HL-60/S4 treated with phorbol 12-myristate 13-acetate at 8.2 ng/mL for 4 days and 3 days (cell line): ENCODE measurements around the gene SERPINB3.
"Not testable (repeated sequence)": the region's sequence is repeated elsewhere in the genome, so short reads cannot be mapped to it uniquely, and the experiment has no call there.

Experiments
- in situ Hi-C: fragments of 300-500 bp; cut with MboI; formaldehyde crosslinking; loops from 2 replicates; pipeline ENCODE4 v1.15.0; 2022; ENCODE audit warnings: low sequenced_read_pairs

Gene SERPINB3

DNA sequence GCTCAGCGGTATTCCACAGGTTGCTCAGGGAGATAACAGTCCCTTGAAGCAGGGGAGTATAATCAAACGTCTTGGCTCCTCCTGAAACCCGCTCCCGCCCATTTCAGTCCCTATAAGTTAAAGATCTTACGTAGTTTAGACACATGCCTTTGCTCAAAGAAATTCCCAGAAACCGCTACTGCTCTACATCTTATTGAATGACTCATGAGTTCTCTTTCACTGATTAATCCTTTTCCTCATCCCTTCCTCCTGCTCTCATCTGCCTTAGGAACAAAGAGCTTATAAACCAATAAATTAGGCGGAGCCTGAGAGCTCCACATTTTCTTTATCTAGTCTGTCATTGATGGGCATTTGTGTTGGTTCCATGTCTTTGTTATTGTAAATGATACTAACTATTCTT lies 13.5 kb downstream of the SERPINB3 start:
- in situ Hi-C loops: no loop called here

DNA sequence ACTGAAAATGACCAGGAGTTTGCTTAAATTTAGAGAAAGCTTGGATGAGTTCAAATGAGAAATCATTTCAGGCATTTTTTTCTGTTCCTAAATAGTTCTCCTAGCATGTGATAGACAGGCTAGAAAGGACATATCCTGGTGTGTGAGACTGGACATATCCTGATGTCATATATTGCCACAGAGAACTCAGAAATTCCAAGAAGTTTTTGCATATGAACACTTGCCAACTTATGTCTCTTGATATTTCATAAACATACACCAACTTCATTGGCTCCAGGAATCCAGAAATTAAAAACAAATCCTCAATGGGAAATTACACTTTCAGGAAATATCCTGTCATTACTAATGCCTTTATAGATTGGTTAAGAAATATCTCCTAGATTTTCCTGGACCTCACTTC lies 14.8 kb downstream of the SERPINB3 start:
- in situ Hi-C loops: no loop called here

DNA sequence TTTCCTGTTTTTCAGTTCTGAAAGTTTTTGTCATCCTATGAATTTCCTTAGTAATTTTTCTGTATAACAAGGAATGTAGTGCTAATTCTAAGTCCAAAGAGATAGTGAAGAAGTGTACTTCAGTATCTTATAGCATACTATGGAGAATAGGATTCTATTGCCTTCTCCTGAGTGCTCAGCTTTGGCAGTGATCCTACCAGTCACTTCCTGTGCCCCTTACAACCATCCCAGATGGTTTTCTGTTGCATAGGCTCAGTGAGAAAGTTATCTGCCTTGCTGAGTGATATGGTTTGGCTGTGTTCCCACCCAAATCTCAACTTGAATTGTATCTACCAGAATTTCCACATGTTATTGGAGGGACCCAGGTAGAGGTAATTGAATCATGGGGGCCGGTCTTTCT lies 17.0 kb downstream of the SERPINB3 start:
- in situ Hi-C loops: not testable (repeated sequence)

DNA sequence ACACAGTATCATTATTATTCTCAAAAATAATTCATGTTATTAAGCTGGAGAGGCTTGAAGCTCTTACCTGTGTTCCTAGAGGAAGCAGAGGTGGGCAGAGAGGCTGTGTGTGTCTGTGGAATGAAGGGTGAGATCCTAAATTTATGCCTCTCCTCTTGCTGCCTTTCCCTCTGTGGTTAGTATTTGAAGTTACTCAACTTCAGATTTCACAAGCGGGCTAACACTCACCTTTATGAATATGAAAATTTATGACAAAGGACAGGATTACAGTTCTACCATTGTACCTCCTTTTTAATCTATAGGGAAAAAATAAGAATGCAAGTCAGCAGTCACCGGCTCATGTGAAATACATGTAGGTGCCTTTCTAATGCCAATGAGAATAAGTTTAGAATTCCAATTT lies 17.6 kb downstream of the SERPINB3 start, which contains the start of gene SERPINB4:
SERPINB4 (minus strand) TSS at position 115 of the 400 bp plus-strand sequence. CDS start 679 bp downstream, outside the sequence.
- in situ Hi-C loops: not testable (repeated sequence)

DNA sequence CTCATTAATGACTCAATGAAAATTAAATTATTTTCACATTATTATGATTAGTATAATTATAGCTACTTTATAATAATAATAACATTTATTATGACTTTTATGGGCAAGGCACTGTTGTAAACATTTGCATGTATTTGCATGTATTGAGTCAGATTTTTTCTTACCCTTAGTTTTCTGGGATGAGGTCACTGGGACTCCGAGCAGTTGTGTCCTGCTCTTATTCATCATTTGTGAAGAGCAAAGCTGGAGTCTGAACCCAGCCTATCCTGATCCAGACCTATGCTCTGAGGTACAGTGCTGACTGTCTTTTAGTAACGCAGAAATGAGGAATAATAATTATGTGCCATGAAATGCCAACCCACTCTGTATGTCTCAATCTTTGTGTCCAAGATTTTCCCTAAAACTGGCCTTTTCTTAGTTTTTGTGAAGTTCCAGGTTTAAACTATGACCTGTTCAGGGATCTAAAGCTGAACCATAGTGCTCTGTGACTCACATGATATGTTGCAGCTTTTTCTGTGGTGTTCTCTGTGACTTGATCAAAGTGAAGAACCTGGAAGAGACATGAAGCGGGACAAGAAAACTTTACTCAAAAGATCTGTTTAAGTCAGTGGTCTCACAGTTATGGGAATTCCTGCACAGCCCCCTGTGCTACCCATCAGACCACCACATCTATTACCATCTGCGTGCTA lies 18.9 kb downstream of the SERPINB3 start:
- in situ Hi-C loops: not testable (repeated sequence)

DNA sequence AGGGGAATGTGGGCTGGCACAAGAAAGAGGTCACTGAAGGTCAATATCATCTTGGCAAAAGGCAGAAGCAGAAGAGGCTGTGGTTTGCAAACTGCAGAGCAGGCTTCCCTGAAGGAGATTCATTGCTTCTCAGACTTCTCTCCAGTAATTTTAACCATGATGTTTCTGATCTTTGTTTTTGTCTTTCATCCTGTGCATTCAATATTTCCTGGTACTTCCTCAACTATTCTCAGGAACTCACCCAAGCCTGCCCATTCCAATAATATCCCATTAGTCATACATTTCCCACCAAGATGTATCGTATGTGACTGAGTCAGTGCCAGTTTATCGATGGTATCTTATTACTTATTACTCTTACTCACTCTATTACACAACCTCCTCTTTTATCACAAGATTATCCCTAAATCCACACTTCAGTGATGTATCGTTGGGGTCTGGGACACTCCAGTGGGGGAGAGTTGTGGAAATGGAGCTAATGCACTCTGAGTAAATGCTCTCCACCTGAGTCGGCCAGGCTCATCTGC lies 20.5 kb downstream of the SERPINB3 start:
- in situ Hi-C loops: not testable (repeated sequence)

DNA sequence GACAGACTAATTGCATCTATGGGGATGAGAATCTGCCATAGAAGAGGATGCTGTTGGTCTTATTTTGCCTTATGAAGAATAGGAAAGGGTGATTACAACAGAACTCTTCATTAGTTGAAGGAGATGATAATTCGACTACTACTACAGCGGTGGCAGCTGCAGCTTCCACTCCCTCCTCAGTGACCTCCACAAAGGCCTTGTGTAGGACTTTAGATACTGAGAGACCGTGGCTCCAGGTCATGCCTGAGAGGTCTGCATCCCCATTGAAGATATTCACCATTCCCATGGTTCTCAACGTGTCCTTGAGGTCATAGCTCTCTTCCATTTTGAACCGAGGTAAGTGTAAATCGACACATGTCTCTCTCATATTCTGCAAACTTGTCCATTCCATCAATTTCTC lies 24.0 kb downstream of the SERPINB3 start:
- in situ Hi-C loops: no loop called here

DNA sequence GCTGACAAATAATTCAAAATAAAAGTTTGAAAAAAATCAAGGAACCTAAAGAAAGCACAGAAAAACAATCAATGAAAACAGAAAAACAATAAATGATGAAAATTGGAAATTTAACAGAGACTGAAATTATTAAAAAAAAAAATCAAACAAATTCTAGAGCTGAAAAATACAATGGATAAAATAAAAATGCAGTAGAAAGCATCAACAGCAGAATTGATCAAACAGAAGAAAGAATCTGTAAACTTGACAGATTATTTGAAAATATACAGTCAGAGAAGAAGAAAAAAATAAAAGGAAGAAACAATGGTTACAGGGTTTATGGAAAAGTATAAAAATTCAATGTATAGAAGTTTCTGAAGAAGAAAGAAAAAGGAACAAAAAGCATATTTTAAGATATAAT lies 33.9 kb downstream of the SERPINB3 start:
- in situ Hi-C loops: no loop called here

DNA sequence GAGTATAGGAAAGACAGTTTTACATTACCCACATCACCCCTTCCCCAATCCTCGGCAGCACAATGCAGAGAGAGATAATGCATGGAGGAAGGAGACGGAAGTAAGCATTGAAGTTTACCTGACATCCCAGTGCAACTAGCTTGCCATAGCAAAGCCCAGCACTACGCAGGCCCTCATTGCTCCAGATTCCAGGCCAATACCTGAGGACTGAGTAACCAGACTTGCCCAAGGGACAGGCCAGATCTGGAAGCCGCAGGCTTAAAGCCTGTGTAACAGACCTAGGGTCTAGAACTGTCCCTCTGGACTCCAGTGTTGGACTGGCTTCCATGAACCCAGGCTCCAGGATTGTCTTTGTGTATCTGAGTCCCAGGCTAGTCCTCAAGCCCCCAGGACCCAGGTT lies 35.3 kb downstream of the SERPINB3 start:
- in situ Hi-C loops: no loop called here

DNA sequence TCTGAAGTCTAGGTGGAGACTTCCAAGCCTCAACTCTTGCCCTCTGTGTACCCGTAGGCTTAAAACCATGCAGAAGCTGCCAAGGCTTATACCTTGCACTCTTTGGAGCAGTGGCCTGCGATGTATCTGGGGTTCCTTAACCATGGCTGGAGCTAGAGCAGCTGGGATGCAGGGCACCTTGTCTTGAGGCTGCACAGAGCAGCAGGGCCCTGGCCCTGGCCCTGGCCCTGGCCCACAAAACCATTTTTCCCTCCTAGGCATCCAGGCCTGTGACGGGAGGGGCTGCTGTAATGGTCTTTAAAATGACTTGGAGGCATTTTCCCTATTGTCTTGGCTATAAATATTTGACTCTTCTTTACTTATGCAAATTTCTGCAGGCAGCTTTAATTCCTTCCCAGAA lies 36.8 kb downstream of the SERPINB3 start:
- in situ Hi-C loops: no loop called here

DNA sequence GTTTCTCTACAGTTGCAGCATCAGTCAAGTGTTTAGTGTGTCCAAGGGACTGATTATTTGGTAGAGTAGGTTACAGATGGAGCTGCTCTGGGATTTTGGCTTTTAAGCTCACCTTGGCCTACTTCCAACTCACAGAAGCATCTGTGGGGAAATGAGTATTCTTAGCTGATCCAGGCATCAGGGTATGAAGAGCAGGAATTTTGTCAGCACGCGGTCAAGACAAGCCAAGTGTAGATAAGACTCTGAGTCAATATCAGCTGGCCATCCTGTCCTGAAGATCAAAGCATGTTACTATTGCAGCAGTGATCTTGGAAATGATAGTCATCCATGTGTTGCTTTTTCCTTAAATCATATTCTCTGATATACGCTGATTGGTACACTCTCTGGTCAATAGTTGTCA lies 42.0 kb downstream of the SERPINB3 start:
- in situ Hi-C loops: no loop called here

DNA sequence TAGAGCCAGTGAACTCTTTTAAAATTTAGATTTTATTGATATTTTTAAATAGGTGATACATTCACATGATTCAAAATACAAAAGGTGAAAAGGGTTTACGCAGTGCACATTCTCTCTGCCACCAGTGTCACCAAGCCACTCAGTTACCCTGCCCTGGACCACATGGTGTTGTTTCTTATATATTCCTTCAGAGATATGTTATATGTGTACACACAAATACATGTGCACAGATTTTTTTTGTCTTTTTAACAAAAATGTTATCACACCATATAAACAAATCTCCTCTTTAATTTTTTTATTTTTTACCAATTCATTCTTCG lies 43.8 kb downstream of the SERPINB3 start:
- in situ Hi-C loops: no loop called here

DNA sequence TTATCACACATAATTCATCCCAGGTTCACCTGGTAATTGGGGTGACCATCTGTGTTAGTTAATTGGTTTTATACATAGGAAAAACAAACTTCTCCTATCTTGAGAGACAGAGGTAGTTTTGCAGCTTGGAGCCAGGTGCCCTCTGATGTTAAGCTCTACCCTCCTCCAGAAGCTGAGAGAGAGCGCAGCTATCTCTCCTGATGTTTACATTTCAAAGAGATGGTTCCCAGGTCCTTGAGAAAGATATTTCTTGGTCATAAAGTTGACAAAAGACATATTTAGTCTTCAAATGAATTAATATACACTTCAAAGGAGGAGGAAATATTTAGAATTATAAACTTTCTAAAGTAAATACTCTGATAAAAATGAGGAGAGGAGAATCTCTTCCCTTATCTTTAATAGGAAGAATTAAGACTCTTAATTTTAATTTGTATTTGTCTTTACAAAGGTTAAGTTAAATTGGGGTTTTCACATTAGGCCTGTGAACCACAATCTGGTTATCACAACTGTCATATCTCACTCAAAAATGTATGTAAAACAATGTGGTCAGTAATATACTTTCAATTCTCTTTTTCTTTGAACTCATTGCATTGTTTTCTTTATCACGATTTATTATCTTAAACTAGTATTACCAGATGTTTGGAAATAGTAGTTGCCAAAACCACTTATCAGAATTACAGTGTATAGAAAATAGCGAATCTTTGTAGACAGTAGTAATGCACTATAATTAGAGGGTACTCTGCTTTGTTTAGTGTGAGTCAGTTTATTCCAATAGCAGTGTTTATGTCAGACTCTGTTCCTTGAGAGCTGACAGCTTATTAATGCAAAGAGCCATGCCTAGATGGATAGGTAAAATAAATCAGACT lies 44.4 kb downstream of the SERPINB3 start:
- in situ Hi-C loops: no loop called here

DNA sequence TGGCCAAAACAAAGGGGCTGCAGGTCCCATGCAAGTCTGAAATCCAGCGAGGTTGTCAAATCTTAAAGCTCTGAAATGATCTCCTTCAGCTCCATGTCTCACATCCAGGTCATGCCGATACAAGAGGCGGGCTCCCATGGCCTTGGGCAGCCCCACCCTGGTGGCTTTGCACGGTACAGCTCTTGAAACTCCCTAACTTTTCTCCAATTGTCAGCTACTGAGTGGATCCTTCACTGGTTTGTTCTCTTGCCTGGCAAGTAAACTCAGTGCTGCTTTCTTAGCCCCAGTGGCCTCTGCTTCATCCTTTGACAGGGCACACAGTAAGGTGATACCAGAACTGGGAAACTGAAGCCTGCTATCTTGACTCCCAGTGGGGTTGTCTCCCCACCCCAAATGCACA lies 48.3 kb downstream of the SERPINB3 start:
- in situ Hi-C loops: no loop called here

DNA sequence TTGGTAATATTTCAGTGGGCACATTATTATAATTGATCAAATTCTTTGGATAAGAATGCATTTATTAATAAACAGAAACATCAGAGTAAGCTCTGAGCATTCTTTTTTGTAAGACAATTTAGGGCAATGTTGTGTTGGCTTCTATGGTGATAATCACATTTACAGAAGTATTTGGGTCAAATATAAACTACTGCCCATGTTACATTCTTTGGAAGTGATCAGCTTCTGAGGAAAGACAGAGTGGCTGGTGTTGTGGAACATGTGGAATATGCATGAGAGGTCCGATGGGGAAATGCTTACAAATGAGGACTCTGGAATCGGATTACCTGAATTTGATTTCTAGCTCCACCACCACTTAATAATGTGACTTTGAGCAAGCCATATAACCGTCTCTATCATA lies 55.2 kb downstream of the SERPINB3 start:
- in situ Hi-C loops: no loop called here
